AG09319 (cell line): Measurements from ENCODE around the gene TRAPPC2L.

Source experiments
- DNase-seq: peaks from one replicate; pipeline ENCODE4 v3.0.0-alpha.2; 2010; ENCODE audit warnings: low read depth; ENCODE audit errors: extremely low read depth
- CTCF ChIP-seq: IDR thresholded peaks from 2 replicates; pipeline ENCODE4 v1.5.1; 2011; ENCODE audit warnings: low read depth, mild to moderate bottlenecking, inconsistent platforms, low read length, moderate library complexity

Gene TRAPPC2L

GRCh38 chr16:88815901-88816589 lies 40.9 kb upstream of the TRAPPC2L start:
- TF ChIP-seq CTCF, result peak; percentile 63
- no peak for DNase-seq

DNA sequence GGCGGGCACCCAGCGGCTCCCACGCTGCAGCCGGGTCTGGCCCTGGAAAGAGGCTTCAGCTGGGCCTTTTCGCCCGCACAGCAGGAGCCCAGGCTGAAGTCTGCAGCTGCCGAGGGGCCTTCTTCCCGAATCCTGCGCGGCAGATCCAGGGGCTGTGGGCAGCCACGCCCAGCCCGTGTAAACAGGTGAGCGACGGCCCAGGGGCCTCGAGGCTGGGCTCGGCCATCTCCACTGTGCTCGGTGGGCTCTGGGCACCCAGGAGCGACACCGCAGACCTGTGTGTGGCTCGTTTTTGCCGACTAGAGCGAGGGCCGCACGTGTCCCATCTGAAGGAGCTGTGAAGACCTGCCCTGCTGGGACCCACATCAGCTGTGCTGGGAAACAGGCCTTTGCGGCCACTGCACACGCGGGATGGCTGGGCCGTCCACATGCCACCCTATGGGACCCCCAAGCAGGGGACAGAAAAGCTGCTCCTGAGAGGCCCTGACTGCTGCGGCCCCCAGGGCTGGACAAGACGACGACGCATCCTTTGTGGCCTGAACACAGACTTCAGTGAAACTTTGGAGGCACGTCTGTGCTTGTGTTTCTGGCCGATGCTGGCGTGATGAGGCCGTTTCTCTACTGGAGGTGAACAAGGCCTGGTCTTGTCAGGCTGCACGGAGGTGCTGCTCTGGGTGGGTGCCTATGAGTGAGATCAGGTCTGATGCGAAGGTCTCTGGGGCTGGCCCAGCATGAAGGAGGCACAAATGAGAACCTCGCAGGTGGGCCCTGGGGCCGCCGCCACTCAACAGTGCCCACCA lies 40.0 kb upstream of the TRAPPC2L start:
- DNase-seq, result no peak
- no peak for TF ChIP-seq CTCF

DNA sequence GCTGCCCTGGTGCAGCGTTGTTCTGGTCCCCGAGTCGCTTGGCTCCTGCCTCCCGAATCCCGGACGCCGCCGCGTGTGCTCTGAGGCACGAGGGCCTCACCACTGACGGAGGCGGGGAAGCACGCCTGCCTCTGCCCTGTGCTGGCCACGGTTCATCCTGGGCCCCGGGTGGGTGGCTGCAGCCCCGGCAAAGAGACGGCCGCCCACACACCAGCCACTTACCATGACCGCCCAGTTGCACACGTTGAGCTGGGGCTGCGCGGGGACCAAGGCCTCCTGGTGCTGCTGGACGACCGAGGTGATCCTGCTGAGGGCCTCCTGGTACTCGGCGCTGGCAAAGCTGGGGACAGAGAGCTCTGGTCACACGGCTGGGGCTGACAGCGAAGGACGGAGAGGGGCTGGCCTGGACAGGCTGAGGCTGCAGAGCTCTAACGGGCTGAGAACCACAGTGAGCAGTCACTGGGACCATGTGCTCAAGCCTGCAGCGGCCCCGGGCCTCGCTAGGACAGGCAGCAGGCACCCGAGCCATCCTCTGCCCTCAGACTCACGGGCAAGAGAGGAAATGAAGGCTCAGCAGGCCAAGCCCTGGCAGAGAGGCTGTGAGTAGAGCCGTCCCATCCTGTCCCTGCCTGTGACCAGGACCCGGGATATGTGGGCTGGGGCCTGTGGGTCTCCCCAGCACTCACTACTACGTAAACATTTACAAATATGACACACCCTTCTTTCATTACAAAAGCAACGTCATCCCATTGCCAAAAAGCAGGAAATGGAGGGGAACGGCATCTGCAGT lies 38.9 kb upstream of the TRAPPC2L start:
- no peak for TF ChIP-seq CTCF
- DNase-seq, result no peak

DNA sequence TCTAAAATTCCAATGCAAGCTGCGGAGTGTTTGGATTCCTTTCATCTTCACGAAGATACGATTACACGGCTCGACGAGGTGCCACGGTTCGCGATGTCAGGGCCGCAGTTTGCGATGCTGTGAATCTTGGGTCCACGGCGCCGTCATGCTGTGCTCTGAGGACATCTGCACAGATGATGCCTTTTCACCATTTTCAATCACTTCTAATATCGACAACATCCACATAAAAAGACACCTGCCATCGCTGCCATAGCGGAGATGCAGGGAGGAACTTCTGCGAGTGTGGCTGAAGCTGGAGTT lies 38.4 kb upstream of the TRAPPC2L start:
- DNase-seq, result no peak
- TF ChIP-seq CTCF, result no peak

- no peak for DNase-seq
- TF ChIP-seq CTCF, result no peak
Observed at GRCh38 chr16:88819126-88819525, 37.8 kb upstream of the TRAPPC2L start.

DNA sequence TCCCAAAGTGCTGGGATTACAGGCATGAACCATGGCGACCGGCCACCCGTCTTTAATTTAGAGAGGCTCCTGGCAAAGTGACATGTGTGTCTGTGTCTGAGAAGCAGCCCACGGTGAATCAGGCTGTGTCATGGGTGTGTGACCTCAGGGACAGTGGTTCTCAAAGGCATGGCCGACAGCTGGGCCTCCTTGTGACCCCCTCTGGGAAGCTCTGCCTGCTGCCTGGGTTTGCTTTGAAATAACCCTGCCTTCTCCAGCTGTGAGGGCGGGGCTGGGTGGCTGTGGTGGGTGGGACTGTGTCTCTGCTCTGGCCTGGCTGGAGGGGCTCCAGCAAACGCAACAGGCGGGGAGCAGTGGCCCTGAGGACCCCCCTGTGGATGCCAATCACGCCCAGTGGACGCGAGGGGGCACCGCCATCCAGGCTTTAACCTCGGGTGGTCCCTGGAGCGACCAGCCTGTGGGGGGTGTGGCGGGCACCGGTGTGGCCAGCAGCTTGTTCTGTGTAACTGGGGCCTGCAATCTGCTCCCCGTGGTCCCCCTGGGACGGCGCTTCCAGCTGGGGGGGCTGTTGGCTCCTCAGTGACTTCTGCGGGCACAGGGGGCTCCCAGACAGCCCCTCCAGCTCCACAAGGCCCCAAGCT lies 36.4 kb upstream of the TRAPPC2L start:
- no peak for TF ChIP-seq CTCF
- no peak for DNase-seq
